NCI-H69 (cell line): Measurements from ENCODE around the gene OSCP1.

Source experiments
- DNase-seq: peaks from one replicate; lab custom pipeline; 2025; lab: John Stamatoyannopoulos, UW

Gene OSCP1

DNA sequence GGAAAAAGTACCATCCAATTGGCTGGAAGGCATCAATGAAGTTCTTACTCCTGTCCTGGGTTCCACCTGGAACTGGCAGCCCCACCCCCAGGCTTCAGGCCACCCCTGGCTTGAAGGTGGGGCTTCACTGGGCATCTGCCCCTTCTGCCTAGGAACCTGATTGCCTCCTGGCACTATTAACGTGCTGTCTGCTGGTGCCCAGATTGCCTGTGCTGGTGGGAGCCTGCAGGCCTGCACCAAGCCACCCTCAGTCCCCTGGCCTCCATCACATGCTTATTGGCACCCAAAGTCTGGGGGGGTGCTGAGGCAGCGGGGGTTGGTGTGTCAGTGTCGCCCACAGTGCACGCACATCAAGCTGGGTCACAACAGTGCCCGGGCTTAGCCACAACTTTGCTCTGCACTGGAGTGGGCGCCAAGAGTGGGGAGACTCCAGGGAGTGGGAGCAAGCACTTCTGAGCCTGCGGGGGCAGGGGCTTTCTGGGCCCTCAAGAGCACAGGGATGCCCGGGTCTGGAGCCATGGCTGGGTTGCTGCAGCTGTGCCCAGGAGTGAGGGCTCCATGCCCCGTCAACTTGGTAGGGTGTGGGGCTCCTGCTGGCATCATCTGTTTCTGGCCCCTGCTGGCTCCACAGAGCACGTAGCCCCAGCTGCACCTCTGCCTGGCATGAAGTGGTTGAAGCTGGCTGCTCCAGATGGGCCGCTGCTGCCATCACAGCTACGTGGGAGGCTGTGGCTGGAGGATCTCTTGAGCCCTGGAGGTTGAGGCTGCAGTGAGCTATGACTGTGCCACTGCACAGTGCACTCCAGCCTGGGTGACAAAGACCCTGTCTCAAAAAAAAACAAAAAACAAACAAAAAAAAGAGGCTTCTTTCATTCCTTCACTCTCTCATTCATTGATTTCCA lies 48.4 kb downstream of the OSCP1 start:
- DNase-seq = no peak

DNA sequence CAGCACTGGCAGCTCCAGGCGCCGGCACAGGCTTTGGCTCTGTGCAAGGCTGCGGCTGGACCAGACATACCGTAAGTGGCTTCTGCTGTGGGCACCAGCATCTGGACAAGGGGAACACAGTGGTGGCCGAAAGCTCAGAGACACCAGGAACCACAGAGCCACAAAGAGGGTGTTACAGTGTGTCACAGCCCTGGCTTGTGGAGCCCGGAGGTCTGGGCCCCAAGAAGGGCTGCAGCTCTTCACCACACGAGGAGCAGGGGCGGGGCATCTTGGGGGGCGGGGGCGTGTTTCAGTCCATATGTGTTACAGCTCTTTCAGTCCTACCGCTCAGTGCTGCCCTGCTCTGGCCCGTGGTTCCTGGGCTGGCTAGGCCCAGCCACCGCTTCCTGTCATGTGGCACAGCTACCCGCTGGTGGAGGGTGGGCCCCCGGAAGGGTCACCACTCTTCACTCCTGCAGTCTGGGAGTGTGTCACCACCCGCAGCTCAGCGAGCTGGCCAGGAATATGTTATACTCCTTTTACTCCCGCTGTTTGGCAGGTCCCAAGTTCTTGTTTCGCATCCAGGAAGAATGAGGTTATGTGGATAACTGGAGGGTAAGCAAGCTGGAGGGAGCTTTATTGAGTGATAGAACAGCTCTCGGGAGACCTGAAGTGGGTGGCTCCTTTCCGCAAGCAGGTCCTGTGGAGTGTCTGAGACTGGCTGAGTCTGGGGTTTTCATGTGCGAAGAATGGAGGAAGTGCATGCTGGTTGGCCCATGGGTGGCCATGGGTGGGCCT lies 49.2 kb downstream of the OSCP1 start:
- DNase-seq = peak; percentile 2

DNA sequence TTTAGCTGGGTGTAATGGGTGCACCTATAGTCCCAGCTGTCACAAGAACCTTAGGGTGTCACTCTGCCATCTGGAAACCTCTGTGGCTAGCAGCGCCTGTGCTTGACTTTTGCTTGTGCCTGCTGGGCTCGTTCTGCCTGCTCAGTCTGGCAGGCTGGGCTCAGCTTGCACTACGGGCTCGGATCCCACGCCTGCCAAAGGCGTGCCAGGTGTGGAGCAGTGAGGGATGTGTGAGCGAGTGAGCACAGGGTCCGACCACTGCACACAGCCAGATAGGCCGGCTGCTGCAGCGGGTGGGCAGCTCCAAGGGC lies 49.8 kb downstream of the OSCP1 start:
- no peak for DNase-seq

DNA sequence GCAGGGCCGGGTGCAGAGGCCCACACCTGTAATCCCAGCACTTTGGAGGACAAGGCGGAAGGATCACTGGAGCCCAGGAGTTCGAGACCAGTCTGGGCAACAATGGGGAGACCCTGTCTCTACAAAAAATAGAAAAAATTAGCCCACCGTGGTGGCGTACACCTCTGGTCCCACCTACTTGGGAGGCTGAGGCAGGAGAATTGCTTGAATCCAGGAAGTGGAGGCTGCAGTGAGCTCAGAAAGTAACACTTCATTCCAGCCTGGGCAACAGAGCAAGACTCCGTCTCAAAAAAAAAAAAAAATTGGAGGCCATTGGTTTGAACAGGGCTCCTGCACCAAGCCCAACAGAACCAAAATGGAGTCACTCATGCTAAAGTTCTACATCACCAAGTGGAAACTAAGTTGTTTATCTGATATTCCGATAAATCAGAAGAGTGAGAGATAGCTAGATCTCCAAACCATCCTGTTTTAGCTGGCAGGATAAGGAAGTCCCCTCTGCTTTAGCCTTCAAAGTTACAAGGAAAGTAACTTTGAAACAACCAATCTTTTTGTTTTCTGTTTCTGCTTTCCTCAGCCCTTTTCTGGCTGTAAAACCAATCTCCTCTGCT lies 51.8 kb downstream of the OSCP1 start:
- no peak for DNase-seq

DNA sequence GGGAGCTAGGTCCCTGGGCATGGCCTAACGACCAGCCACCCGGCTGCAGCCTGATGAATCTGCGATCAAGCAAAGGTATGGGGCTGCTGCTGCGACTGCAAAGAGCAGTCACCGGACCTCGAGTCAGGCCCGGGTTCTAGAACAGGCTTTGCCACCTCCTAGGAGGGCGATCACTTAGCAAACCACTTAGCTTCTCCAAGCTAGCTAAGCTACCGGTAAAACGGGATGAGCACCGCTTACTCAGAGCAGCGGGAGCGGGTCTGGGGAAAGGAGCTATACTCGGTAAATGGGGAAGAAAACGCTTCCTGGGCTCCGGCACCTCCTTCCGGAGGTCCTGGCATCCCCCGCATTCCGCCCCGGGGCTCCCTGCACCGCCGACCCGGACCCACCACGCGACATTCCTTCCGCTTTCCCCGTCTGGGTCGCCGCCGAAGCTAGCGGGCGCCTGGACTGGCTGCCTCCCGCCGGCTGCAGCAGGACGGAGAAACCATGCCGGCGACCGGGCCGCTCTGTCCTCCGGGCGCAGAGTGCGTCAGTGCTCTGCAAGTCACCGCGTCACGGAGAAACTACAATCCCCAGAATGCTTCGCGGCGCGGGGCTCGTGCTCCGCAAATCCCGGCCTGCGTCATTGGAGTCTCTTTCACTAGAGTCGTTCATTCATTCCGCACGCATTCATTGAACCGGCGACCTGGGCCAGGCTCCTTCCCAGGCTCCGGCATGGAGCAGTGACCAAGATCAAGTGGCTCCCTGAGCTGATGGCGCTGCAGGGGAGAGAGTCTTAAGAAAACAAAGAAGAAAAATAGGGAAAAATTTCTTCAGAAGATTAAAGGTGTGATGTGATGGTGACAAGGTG lies 52.6 kb downstream of the OSCP1 start, which contains the start of gene LSM10:
Gene LSM10, minus strand, starts transcription at position 531 of the 853 bp plus-strand sequence. CDS start 3,779 bp downstream, outside the sequence.
- DNase-seq = peak; percentile 92

DNA sequence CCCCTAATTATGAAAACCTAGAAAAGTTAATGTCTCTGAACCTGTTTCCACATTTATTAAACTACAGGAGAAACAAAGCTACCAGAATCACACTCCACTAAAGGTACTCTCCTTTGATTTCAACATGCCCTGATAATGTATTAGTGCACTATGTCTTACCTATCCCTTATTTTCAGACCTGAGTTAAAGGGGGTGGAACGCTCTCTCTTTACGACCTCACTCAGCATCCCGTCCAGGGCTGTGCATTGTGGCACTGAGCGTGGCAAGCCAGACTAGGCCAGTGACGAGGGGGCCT lies 53.2 kb downstream of the OSCP1 start:
- DNase-seq = no peak

DNA sequence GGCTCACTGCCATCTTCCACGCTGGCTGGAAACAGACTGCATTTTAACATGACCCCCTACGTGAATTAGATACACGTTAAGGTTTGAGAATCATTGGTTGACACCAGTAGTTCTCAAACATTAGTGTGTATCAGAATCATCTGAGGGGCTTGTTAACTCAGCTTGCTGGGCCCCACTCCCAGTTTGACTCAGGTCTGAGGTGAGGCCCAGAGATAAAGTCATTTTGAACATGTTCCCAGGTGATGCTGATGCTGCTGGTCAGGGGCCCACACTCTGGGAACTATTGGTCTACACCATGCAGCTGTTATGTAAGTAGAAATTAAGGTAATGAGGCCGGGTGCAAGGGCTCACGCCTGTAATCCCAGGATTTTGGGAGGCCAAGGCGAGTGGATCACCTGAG lies 53.9 kb downstream of the OSCP1 start:
- DNase-seq = no peak

DNA sequence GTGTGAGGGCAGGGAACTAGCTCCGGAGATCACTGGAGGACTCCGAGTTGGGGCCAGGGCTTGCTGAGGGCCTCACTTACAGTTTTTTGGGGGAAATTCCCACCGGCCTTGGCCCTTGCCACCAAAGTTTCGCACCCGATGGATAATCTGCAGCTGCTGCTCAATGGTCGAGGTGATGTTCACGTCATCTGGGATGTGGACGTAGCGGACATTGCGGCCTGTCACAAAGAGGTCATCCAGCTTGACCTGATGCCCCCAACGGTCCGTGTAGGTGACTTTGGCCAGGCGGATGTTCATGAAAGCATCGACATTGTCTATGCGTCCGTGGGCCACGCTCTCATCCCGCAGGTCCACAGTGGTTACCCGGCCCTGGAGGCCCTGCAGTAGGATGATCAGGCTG lies 56.6 kb downstream of the OSCP1 start:
- no peak for DNase-seq

DNA sequence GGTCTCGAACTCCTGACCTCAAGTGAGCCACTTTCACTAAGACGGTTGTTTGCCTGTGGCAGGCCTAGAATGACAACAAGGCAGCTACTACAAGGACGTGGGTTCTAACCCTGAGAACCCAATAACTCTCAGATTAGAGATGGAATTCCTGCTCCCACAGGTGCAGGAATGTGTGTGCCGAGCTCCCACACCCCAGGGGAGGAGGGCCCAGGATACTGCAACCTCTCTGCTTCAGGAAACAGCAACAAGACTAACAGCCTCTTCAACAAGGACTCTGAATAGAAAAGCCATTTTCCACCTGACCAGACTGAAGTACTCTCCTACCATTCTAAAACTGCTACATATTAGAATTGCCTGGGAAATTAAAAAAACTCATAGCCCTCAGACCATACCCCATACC lies 57.4 kb downstream of the OSCP1 start:
- DNase-seq = no peak

DNA sequence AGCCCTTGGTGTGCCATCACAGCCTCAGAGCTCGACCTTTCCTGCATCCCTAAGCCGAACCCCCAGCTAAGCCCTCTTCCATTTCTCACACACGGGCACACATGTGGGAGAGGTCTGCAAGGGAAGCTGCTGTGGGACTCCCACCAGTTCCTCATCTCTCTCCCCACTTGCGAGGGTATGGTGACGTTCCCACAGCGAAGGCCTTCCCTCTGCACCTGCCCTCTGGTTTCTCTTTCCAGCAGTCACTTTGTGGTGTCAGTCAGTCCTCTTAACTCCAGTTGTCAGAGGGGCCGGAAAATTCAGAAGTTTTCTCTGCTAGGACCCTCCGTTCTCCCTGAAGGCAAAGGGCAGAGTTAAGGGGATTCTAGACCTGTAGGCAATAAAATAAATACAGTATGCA lies 59.0 kb downstream of the OSCP1 start:
- no peak for DNase-seq

DNA sequence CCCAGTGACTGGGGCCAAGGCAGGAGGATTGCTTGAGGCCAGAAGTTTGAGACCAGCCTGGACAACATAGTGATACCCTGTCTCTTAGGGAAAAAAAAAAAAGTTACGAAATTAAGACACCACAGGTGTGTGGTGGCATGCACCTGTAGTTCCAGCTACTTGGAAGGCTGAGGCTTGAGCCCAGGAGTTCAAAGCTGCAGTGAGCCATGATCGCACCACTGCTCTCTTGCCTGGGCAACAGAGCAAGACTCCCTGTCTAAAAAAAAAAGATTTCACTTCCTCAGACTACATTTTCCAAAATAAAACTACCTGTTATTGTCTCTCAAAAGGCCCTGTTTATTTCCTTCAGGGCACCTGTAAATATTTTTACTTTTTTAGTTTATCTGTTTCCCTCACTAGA lies 59.8 kb downstream of the OSCP1 start:
- no peak for DNase-seq

DNA sequence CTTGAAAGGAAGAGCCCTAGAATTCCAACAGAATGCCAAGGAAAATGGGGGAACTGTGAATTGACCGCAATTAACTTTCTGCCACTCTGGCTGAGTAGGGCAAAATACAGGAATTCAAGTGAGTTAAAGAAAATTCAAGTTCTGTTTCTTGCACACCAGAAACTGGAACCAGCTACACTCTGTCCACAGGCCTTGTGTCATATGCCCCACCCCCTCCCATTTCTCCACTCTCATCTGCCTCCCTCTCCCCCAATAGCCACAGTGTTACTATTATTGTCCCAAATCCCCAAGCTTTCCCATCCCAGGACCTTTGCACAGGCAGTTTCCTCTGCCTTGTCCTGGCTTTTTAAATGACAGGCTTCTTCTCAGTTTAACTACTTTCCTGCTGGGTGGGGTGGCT lies 60.3 kb downstream of the OSCP1 start:
- no peak for DNase-seq

DNA sequence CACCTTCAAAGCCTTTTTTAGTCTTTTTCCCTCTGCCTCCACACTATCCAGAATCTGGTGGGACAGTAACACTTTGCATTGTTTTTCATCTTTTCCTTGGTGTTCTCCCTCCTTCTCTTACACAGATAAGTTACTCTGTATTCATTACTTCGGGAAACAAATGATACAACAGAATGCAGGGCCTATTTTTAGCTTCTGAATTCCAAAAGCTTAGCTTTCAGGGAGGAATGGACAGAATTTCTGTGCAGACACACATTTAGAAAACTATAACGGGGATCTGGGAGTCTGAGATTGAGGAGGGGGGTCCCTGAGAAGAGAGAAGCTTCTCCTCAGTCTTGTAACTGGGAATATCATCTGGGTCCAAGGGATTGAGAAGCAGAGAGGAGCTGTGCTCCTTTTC lies 61.0 kb downstream of the OSCP1 start:
- DNase-seq = no peak

DNA sequence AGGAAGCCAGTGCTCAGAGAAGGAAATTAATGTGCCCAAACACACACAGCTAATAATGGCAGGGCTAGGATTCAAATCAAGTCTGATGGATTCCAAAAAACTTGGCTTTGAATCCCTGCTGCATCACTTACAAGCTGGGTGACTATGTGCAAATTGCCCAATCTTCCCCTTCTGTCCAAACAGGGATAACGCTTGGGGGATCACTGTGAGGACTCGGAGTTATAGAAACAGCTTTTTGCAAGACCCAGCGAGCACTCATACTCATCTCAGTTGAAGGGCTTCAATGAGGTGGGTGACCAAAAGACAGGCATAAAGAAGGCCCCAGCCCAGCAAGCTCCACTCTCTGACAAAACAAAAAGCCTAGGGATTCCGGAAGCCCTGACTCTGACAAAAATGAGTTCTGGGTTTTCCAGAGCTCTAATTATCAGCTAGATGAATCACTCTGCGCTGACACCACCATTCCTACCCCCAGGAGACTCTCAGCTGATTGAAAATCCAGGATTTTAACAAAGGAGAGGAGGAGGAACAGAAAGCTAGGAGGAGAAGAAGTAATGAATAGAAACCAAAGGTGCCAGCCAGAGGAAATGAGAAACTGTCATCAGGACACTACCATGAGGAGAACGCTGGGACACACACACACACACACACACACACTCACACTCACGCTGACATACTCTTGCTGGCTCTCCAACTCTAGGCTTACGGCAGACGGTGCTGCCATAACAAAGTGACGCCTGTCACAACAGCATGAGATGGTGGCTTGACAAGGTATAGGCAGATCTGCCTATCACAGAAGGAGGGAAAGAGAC lies 62.9 kb downstream of the OSCP1 start:
- peak; percentile 38 for DNase-seq

DNA sequence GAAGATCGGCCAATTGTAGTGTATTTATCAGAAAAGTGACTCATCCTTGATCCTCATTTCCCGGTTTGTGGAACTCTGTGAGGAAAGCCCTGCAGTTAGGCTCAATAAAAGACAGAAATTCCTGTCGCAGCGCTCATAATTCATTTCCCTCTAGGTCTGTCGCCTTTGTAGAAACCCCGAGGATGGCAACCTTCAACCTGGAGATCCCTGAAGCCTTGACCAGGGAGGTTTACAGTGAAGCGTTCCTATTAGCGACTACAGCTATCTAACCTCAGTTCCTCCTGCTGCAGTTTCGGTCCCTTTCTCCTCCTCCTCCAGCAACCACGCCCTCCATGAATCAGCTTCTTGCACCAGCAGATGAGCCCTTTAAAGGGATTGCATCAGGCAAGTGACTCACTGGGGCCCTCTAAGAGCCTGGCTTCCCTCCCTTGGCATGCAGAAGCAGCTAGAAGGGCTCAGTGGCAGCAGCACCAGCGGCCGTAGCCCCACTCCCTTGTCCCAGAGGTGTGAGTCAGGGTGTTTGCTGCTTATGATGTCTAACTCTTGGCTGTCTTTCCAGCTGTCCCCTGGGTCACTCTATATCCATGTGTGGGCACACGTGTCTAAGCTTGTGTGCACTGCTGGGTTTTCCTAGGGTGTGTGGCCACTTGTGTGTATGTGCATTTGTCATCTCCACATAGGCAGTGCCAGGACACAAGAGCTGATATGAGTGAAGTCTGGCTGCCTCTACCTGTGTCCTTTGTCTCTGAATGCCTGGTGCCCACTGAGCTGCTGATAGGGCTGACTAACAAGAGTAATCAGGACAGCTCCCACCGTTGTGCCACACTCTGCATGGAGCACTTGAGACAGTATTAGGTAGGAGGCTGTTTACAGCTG lies 63.7 kb downstream of the OSCP1 start:
- DNase-seq = peak; percentile 89

DNA sequence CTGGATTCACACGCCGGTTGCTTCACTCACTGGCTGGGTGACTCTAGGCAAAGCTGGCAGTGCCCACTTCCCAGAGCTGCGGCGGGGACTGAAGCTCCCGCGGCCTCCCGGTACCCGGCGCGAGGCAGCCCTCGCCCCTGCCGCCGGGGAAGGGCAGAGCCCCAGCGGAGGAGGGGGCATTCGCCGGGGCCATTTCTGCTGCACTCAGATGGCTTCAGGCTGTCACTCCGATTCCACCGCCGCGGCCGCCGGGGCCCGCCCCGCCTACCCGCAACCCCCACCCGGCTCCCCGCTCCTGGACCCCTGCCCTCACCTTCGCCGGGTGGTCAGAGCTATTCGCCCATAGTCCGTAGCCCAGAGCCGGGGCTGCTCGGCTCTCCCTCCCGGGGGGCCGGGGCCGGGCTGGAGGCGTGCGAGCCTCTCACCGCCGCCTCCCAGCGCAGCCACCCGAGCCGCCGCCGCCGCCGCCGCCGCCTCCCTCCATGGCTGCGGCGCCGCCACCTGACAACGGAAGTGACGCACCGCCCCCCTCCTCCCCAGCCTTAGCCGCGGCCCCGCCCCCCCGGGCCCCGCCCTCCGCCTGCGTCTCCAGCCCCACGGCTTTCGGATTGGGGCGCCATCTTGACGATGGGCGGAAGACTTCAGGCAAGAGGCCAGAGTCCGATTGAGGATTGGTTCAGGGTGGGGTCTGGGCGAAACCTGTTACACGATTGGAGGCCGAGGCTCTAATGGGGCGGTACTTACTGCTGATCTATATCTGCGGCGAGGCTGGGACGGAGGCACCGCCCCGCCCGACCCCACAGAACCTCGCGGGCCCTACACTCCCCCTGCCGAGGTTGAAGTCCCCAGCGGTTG lies 64.6 kb downstream of the OSCP1 start, which contains the start of gene STK40:
Gene STK40, minus strand, starts transcription at position 515 of the 855 bp plus-strand sequence. CDS start 24,592 bp downstream, outside the sequence.
- peak; percentile 98 for DNase-seq

DNA sequence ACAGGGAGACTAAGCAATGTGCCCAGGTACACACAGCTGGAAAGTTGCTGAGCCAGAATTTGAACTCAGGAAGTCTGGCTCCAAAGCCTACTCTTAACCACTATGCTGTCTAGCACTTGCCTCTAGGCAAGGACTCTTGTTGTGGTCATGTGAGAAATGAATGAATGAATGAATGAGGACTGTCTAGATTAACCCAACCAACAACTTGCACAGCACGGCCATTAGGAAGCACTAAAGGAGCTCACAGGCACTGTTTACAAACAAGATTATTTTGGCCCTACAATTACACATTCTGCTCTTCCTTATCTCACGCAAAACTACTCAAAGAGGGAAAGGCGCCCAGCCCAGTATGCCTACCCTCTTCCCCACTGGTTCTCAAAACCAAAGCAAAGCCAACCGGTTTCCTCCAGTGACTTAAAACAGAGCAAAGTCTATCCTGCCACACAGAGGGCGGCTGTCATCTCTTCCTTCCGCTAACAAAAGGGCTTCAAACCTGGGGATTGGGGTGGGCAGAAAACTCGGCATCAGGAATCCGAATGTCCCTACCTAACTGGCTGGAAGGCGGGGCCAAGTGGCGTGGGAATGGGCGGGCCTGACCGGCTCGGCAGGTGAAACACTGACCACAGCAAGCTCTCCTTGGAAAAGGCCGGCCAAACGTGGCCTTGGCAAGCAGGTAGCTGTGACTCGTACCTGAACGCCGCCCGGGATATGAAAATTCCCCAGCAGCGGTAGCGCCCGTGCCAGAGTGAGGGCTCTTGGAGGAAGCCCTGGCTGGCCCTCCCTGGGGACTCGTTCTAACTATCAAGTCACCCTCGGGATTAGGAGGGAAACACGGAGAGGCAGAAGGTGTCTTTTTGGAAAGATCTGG lies 65.5 kb downstream of the OSCP1 start:
- DNase-seq = peak; percentile 78

DNA sequence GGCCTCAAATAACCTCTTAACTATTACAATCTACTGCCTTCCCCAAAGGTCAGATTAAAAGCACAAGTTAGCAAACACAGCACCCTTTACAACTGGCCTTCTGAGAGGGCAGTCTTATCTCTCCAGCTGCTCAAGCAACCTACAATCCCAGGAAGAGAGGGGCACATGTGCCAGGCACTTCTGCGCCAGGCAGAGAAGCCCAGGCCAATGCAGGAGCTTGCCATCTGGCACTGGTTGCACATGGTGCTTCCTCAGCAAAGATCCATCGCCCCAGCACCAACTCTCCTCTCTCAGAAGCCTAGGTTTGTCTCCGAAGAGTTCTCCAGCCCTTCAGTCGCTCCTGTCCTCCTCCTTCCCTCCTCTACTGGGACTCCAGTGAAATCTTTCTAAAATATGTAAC lies 67.0 kb downstream of the OSCP1 start:
- DNase-seq = no peak
